Heart left ventricle (tissue), 13 donors: ENCODE results near the gene A1BG.

Experiments used
- CTCF ChIP-seq, 12 donors: fragments of 200-600 bp; sonication (generic) in 4 of 12; IDR thresholded peaks; one replicate each; pipeline versions ENCODE4 v1.5.0 to v1.8.0; 2018 to 2022; ENCODE audit warnings: antibody characterized with exemption in 12 of 12, mild to moderate bottlenecking in 5 of 12
- POLR2A ChIP-seq, 2 donors: fragments of 450-650 bp; IDR thresholded peaks; one replicate each; pipeline ENCODE4 v1.6.1; 2017; ENCODE audit warnings: antibody characterized with exemption in 2 of 2, mild to moderate bottlenecking in 2 of 2, moderate library complexity in 2 of 2
- donor health status: ischemic (EF 13 %, LVEDD 7.1; RV severe dilation, severe dysfunction).
- donor health status: DM: no; HTN: yes; CAD: no.
- donor health status: DM: no; HTN: no; CAD: no.
- donor health status: ischemic (EF 25% LVEDD 6.9; RV normal size, moderate dysfunction).
- donor health status: ischemic (EF 25% LVEDD 5.7; RV mildly dilated, moderate dysfunction).
- donor health status: ischemic (EF 35%, LVEDD 5.7; RV mildly dilated, moderate dysfunction).
- donor health status: nonischemic (EF 11% LVEDD 7.7; RV severe dilation, severe dysfunction).
- donor health status: DM: yes; HTN: yes; CAD: no.
- donor health status: PGD.
- donor health status: ischemic (EF 29% LVEDD 5.4; RV normal size, mild dysfunction).
- donor health status: nonischemic (EF 23%, LVEDD 6.1; RV moderate dilation, normal function).

- TF ChIP-seq POLR2A (IDR thresholded peaks at IDR 0.05) (no peak), CTCF (IDR thresholded peaks at IDR 0.05) (no peak)
Observed at GRCh38 chr19:58355215-58355796, 2.0 kb upstream of the A1BG start.
